NOMO-1 (cell line): ENCODE measurements around the gene CAMSAP1.
A peak's percentile ranks its signal among the peaks of the same experiment; 100 is the strongest.
"Not testable (repeated sequence)": the region's sequence is repeated elsewhere in the genome, so short reads cannot be mapped to it uniquely, and the experiment has no call there.

Source experiments
- DNase-seq, 2 experiments: peaks; one replicate each; lab custom pipeline; 2025; ENCODE audit not compliant: unreplicated experiment in 2 of 2; lab: John Stamatoyannopoulos, UW

CAMSAP1 gene

GRCh38 chr9:135920973-135921585, 13.7 kb upstream of the CAMSAP1 start:
- DNase-seq, result no peak

GRCh38 chr9:135920256-135920930, 13.0 kb upstream of the CAMSAP1 start:
- no peak for DNase-seq

GRCh38 chr9:135919318-135919890, 12.1 kb upstream of the CAMSAP1 start:
- no peak for DNase-seq

GRCh38 chr9:135916227-135916626, 8.9 kb upstream of the CAMSAP1 start:
- not testable (repeated sequence) for DNase-seq

- no peak for DNase-seq
These were observed 7.6 kb upstream of the CAMSAP1 start for GRCh38 chr9:135914921-135915320.

- not testable (repeated sequence) for DNase-seq
These were observed 3.9 kb upstream of the CAMSAP1 start for GRCh38 chr9:135911233-135911632.

GRCh38 chr9:135910757-135911156, 3.4 kb upstream of the CAMSAP1 start:
- no peak for DNase-seq

GRCh38 chr9:135910216-135910615, 2.9 kb upstream of the CAMSAP1 start:
- DNase-seq, result no peak

GRCh38 chr9:135909371-135909770, 2.0 kb upstream of the CAMSAP1 start:
- peak in 1 of 2 experiments; percentile 13 for DNase-seq

GRCh38 chr9:135908754-135909204, 1.4 kb upstream of the CAMSAP1 start:
- DNase-seq, result no peak

- no peak for DNase-seq
These were observed 877 bp upstream of the CAMSAP1 start for GRCh38 chr9:135908093-135908753.

GRCh38 chr9:135907006-135907430, 328 bp downstream of the CAMSAP1 start:
- peak; percentile 4 to 55 for DNase-seq

- peak; percentile 27 to 38 for DNase-seq
These were observed 898 bp downstream of the CAMSAP1 start for GRCh38 chr9:135906291-135907005.

GRCh38 chr9:135905380-135906258, 1.7 kb downstream of the CAMSAP1 start:
- peak in 1 of 2 experiments; percentile 41 for DNase-seq

- no peak for DNase-seq
These were observed 3.4 kb downstream of the CAMSAP1 start for GRCh38 chr9:135903786-135904520.

GRCh38 chr9:135903358-135903656, 4.0 kb downstream of the CAMSAP1 start:
- no peak for DNase-seq

GRCh38 chr9:135902655-135903357, 4.5 kb downstream of the CAMSAP1 start:
- DNase-seq, result peak; percentile 62 to 78

GRCh38 chr9:135901826-135902225, 5.5 kb downstream of the CAMSAP1 start:
- no peak for DNase-seq
